Panc1 (cell line): Measurements from ENCODE around the gene XXYLT1. TPM values are rescaled to one million over a fixed set of nuclear protein-coding genes. Genes with fewer than 3 reads are reported as not detected.

Experiments
- ATAC-seq: fragments of 200-7000 bp; cut with Tn5 transposase; 2 replicates; pipeline ENCODE4 v1.9.1; 2020; ENCODE audit warnings: mild to moderate bottlenecking, moderate library complexity
- BruUV-seq: library from RNA; stranded (reverse); fragments of 400-500 nt; replicated peaks from 2 replicates; lab custom pipeline; 2021; lab: Mats Ljungman, UMichigan
- CTCF ChIA-PET: fragments of 300-600 bp; sonication (Branson Sonifier 250); formaldehyde crosslinking; loops from one replicate; lab custom pipeline; 2022; ENCODE audit warnings: antibody characterized with exemption; lab: Charles Lee
- POLR2A ChIA-PET: fragments of 300-600 bp; sonication (Branson Sonifier 250); formaldehyde crosslinking; loops from one replicate; lab custom pipeline; 2022; ENCODE audit warnings: antibody characterized with exemption; lab: Charles Lee
- DNase-seq: peaks from one replicate; pipeline ENCODE4 v3.0.0-alpha.2; 2010; ENCODE audit warnings: low read depth, low spot score
- H3K27ac ChIP-seq: 2 replicates; pipeline ENCODE4 v1.5.1; 2011; ENCODE audit warnings: mild to moderate bottlenecking, low read length, inconsistent platforms
- H3K27me3 ChIP-seq: fragments of 200-500 bp; sonication (Bioruptor generic); 2 replicates; pipeline ENCODE4 v1.6.0; 2014; ENCODE audit warnings: low read length, inconsistent platforms; ENCODE audit not compliant: control insufficient read depth, insufficient read depth
- H3K36me3 ChIP-seq: fragments of 200-500 bp; sonication (Bioruptor generic); 2 replicates; pipeline ENCODE4 v1.5.1; 2014; ENCODE audit warnings: inconsistent platforms, mild to moderate bottlenecking, low read length, moderate library complexity; ENCODE audit not compliant: control insufficient read depth, insufficient read depth
- H3K4me1 ChIP-seq: 2 replicates; pipeline ENCODE4 v1.5.1; 2011; ENCODE audit warnings: inconsistent platforms, mild to moderate bottlenecking, low read length, moderate library complexity; ENCODE audit not compliant: control insufficient read depth, insufficient read depth
- H3K4me3 ChIP-seq, 2 experiments: 2 replicates each; pipeline ENCODE4 v1.5.1; 2011 to 2012; ENCODE audit warnings: low read depth in 2 of 2, low read length in 2 of 2, mild to moderate bottlenecking in 2 of 2, inconsistent platforms in 1 of 2, moderate library complexity in 1 of 2
- H3K9me3 ChIP-seq: fragments of 200-500 bp; sonication (Bioruptor generic); 2 replicates; pipeline ENCODE4 v1.5.1; 2014; ENCODE audit warnings: low read depth, mild to moderate bottlenecking, inconsistent platforms, low read length, moderate library complexity; ENCODE audit not compliant: control insufficient read depth, insufficient read depth
- POLR2AphosphoS5 ChIP-seq: IDR thresholded peaks from 2 replicates; pipeline ENCODE4 v1.6.1; 2012; ENCODE audit warnings: mild to moderate bottlenecking, low read depth, low read length, moderate library complexity
- SIN3A ChIP-seq: IDR thresholded peaks from 2 replicates; pipeline ENCODE4 v1.6.1; 2012; ENCODE audit warnings: low read depth, mild to moderate bottlenecking, low read length, moderate library complexity, borderline replicate concordance; ENCODE audit not compliant: insufficient read depth
- TCF7L2 ChIP-seq: IDR thresholded peaks from 2 replicates; pipeline ENCODE4 v1.6.1; 2011; ENCODE audit warnings: mild to moderate bottlenecking, low read depth, low read length, inconsistent platforms
- in situ Hi-C: cut with HindIII; loops from 2 replicates; pipeline ENCODE4 v1.10.0; 2016; ENCODE audit warnings: low sequenced_read_pairs, low pct_unique_long_range_greater_than_20kb
- intact Hi-C: fragments of 100-400 bp; cut with micrococcal nuclease; formaldehyde crosslinking; loops from one replicate; pipeline ENCODE4 v1.10.0; 2022; ENCODE audit not compliant: unreplicated experiment
- total RNA-seq: library from RNA; stranded (reverse); gene quantifications from one replicate; pipeline ENCODE4 v1.2.1, GENCODE V29; 2021; ENCODE audit not compliant: unreplicated experiment
- TF ChIP-seq, protein P1 (sequence below), 2 experiments: IDR thresholded peaks; 2 replicates each; pipeline ENCODE4 v1.6.1; 2011 to 2012; ENCODE audit warnings: low read depth in 2 of 2, control low read depth in 1 of 2, low read length in 1 of 2, mild to moderate bottlenecking in 1 of 2, moderate library complexity in 1 of 2; ENCODE audit not compliant: insufficient read depth in 1 of 2
- TF ChIP-seq, protein P2 (sequence below): fragments of 450-650 bp; IDR thresholded peaks from 2 replicates; pipeline ENCODE4 v1.5.1; 2017; ENCODE audit warnings: mild to moderate bottlenecking

Gene XXYLT1
- total RNA-seq, 1 experiment from 2014 or later = 26.0 TPM

DNA sequence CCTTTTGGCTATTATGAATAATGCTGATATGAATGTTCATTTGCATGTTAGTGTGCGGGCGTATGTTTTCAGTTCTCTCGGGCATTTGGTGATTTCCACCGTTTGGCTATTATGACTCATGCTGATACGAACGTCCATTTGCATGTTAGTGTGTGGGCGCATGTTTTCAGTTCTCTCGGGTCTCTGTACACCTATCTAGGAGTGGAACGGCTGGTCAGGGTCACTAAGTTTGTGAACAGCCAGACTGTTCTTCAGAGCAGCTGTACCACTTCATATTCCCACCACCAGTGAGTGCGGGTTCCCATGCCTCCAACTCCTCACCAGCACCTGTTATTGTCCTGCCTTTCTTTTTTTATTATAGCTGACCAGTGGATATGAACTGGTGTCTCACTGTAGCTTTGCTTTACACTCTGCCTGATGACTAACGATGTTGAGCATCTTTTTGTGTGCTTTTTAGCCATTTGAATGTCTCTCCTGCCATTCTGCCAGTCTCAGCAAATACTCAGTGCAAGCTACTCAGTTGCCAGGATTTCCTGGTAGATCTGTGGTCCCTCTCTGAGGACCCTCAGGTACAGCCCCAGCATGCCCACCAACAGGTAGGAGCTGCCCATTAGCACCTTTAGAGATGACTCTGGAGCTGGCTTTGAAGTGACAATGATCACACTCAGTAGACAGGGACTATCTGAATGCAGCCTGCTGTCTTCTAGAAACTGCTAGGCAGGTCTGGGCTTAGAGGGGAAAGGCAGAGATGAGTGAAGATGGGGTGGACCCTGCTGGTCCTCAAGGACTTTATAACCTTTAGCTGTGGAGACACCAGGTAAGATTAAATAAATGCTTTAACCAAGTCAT, 141.1 kb downstream of the XXYLT1 start:
- no peak for TF ChIP-seq SIN3A
- TF ChIP-seq, protein P1, sequence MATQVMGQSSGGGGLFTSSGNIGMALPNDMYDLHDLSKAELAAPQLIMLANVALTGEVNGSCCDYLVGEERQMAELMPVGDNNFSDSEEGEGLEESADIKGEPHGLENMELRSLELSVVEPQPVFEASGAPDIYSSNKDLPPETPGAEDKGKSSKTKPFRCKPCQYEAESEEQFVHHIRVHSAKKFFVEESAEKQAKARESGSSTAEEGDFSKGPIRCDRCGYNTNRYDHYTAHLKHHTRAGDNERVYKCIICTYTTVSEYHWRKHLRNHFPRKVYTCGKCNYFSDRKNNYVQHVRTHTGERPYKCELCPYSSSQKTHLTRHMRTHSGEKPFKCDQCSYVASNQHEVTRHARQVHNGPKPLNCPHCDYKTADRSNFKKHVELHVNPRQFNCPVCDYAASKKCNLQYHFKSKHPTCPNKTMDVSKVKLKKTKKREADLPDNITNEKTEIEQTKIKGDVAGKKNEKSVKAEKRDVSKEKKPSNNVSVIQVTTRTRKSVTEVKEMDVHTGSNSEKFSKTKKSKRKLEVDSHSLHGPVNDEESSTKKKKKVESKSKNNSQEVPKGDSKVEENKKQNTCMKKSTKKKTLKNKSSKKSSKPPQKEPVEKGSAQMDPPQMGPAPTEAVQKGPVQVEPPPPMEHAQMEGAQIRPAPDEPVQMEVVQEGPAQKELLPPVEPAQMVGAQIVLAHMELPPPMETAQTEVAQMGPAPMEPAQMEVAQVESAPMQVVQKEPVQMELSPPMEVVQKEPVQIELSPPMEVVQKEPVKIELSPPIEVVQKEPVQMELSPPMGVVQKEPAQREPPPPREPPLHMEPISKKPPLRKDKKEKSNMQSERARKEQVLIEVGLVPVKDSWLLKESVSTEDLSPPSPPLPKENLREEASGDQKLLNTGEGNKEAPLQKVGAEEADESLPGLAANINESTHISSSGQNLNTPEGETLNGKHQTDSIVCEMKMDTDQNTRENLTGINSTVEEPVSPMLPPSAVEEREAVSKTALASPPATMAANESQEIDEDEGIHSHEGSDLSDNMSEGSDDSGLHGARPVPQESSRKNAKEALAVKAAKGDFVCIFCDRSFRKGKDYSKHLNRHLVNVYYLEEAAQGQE (IDR thresholded peaks at IDR 0.05; ENCODE audit: insufficient read depth in 1 of 2, low read depth in 2 of 2, low read length in 1 of 2) = no peak
- TF ChIP-seq, protein P2, sequence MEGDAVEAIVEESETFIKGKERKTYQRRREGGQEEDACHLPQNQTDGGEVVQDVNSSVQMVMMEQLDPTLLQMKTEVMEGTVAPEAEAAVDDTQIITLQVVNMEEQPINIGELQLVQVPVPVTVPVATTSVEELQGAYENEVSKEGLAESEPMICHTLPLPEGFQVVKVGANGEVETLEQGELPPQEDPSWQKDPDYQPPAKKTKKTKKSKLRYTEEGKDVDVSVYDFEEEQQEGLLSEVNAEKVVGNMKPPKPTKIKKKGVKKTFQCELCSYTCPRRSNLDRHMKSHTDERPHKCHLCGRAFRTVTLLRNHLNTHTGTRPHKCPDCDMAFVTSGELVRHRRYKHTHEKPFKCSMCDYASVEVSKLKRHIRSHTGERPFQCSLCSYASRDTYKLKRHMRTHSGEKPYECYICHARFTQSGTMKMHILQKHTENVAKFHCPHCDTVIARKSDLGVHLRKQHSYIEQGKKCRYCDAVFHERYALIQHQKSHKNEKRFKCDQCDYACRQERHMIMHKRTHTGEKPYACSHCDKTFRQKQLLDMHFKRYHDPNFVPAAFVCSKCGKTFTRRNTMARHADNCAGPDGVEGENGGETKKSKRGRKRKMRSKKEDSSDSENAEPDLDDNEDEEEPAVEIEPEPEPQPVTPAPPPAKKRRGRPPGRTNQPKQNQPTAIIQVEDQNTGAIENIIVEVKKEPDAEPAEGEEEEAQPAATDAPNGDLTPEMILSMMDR = no peak
- TF ChIP-seq TCF7L2 = no peak
- TF ChIP-seq POLR2AphosphoS5 = no peak
- BruUV-seq = no TSS peak
- in situ Hi-C loops (no loop called here), intact Hi-C loops (no loop called here)
- no peaks in the 10 kb centered on the region for H3K4me1 ChIP-seq
- no peak for ATAC-seq
- H3K36me3 ChIP-seq = no peaks in the 10 kb centered on the region
- H3K4me3 ChIP-seq = no peak overlapping the region
- CTCF ChIA-PET = no interaction called here
- H3K27ac ChIP-seq = no peak overlapping the region
- H3K27me3 ChIP-seq = no peaks in the 10 kb centered on the region
- POLR2A ChIA-PET = no interaction called here
- H3K9me3 ChIP-seq = no peaks in the 10 kb centered on the region
- no peak for DNase-seq

DNA sequence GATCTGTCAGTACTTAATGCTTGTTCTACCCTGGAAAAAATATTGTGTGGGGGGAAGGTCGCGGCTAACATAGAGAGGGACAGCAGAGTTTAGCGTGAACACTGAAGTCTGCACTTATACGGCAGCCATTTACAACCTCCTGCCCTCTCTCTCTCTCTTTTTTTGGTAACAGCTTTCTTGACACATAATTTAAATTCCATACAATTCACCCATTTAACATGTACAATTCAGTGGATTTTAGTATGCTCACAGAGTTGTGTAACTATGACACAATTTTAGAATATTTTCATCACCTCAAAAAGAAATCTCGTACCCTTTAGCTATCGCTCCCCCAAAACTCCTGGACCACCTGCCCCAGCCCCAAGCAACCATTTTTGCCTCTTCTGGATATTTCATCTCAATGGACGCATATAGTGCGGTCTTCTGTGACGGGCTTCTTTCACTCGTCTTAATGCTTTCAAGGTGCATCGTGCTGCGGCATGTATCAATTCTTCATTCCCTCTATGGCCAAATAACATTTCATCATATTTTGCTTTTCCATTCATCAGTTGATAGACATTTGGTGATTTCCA, 141.8 kb downstream of the XXYLT1 start:
- Histone ChIP-seq H3K27me3 (no peaks in the 10 kb centered on the region), H3K4me1 (no peaks in the 10 kb centered on the region), H3K36me3 (no peaks in the 10 kb centered on the region), H3K9me3 (no peaks in the 10 kb centered on the region), H3K27ac (no peak overlapping the region), H3K4me3 (no peak overlapping the region)
- intact Hi-C loops = no loop called here
- BruUV-seq = no TSS peak
- DNase-seq (no peak), ATAC-seq (no peak)
- in situ Hi-C loops = no loop called here
- CTCF ChIA-PET = no interaction called here
- no peak for TF ChIP-seq POLR2AphosphoS5
- POLR2A ChIA-PET = no interaction called here
